ENCODE measurements around the gene HAUS1.

Gene HAUS1, protein sequence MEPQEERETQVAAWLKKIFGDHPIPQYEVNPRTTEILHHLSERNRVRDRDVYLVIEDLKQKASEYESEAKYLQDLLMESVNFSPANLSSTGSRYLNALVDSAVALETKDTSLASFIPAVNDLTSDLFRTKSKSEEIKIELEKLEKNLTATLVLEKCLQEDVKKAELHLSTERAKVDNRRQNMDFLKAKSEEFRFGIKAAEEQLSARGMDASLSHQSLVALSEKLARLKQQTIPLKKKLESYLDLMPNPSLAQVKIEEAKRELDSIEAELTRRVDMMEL
- total RNA-seq = 21.7 to 23.6 reads per million in 2 experiments

DNA sequence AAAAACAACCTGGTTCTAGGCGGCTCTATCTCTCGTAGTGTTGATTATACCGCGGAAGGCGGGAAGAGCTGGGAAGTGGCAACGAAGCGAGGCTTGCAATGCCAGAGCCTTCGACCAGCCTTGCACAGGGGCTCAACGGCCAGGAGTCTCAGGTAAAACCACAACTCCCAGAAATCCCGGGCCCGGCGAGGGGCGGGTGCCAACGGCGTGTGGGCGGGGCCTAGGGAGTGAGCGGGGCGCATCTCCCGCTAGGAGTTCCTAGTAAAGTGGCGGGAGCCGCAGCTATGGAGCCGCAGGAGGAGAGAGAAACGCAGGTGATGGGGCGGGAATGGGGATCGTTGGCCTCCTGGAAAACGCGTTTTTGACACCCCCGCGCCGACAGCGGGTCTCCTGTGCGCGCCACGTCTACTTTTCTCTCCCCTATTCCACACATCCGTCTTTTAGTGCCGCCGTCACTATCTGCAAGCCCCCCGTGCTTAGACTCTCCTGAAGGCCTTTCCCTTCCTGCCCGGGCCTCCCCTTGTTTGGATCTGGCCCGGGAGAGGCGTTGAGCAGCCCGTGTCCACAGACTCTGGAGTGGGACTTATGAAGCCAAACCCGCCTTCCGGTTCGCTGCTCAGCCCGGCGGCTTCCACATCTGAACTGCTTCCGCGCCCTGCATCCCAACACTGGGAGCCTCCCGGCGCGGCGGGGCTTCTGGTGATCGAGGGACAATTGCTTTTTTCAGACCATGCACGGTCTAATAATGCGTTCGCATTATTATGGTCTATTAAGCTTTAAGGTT lies at the start of gene HAUS1:
HAUS1 (plus strand) TSS at position 258 of the 784 bp plus-strand sequence; CDS start at position 285, 27 bp downstream.
- DNase-seq (ENCODE audit: low read depth) = peak; percentile 74

DNA sequence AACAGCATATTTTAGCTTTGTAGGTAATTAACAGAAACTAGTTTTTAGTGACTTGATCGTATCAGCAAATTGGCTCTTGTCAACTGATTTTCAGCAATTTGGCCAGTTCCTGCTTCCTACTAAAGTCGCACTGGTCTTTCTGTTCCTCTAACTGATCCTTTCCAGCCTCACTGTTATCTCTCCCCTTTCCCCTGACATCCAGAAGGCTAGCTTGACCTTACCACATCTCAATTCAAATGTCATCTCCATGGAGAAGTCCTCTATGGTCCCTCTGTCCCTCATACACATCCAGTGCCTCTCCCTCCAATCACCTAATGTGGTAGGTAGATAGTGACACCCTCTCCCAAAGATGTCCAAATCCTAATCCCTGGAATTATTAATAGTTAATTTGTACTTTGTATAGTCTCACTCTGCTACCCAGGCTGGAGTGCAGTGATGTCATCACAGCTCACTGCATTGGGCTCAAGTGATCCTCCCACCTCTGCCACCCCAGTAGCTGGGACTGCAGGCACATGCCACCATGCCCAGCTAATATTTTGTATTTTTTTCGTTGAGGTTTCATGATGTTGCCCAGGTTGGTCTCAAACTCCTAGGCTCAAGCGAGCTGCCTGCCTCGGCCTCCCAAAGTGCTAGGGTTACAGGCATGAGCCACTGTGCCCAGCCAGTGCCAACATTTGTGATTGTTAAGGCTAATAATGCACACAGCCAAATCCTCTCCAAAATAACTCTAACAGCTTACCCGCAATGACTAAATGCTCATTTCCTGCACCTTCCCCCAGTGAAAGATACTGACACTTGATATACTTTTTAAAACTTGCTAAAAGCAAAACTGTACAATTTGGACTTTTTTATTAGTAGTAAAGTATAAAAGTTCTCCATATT lies 49.0 kb upstream of the HAUS1 start:
- no peak for DNase-seq (ENCODE audit: low read depth)

DNA sequence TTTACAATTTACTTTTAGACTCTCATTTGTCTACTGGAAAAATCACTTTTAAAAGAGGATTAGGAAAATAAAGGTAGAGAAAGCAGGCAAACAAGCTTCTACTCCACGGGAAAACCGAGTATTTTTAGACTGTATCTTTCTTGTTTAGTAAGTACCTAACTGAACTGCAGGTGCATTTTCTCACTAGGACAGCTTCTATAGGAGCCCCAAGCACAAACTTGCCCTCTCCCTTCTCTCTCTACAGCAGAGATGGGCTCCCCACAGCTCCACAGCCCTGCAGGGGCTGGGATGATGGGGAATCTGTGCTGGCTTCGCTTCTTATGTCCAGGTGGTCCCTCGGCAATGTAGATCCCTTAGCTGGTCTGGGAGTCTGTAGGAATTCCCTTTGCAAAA lies 48.4 kb upstream of the HAUS1 start:
- DNase-seq (ENCODE audit: low read depth) = no peak

DNA sequence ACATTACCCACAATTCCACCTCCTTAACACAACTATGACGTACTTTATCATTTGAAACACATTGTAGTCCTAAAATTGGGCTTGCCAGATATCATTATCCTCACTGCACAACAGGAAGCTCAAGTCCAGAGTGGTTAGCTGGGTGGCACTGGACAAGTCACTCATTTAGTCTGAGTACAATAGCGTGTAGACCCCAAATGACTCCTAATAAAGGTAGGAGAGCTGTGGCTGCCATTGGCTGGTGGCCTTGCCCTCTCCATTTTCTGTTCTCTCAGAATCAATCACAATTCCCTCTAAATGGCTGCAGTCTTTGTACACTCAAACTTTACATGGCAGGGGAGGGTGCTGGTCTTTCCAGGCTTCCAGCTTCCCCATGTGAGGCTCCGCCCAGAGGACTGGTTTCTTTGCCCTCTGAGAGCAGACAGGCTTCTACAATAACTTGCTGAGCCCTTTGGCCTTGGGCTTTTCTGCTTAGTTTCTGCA lies 43.8 kb upstream of the HAUS1 start:
- DNase-seq (ENCODE audit: low read depth) = no peak

DNA sequence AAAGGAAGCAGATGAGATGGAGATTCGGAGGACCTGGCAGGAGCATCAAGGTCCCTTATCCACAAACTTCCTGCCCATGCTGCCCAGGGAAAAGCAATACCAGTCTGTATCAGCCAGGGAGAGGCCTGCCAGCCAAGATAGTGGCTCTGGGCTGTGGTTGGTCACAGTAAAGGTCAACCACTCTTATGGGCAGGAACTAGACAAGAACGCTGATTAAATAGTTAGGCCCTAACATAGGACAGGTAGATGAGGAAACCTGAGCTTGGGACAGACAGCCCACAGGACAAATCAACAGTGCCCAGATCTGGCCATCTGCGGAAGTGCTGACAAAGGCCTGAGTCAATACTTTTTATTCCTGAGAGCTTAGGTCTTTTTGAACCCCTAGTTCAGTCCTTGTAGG lies 42.8 kb upstream of the HAUS1 start:
- no peak for DNase-seq (ENCODE audit: low read depth)

DNA sequence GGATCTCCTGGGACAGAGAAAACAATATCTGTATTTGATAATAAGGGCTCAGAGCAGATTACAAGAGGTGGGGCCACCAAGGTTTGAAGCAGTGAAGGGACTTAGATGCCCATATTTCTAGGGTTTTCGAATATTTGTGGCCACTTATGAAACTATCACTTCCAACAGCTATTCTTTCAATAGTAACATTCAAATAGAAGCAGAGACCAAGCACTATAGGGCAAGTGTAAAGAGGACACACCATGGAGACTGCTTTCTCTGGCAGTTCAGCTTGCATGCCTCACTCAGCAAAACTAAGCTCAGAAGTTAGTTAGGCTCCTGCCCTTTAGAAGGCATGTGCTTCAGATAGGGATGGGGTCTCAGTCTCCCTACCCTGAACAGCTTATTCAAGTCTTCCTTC lies 42.4 kb upstream of the HAUS1 start:
- no peak for DNase-seq (ENCODE audit: low read depth)

DNA sequence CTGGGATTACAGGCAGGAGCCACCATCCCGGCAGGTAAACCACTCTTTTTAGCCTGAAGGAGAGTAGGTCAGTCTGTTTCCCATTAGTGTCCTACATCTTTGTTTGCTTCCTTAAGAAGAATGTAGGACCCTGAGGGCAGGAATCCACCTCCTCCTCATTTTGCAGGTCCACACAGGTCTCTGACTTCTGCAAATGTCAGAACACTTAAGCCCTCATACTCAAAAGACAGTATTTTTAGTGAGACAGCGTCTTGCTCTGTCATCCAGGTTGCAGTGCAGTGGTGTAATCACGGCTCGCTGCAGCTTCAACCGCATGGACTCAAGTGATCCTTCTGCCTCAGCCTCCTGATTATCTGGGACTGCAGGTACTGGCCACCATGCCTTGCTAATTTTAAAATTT lies 41.4 kb upstream of the HAUS1 start:
- DNase-seq (ENCODE audit: low read depth) = no peak

DNA sequence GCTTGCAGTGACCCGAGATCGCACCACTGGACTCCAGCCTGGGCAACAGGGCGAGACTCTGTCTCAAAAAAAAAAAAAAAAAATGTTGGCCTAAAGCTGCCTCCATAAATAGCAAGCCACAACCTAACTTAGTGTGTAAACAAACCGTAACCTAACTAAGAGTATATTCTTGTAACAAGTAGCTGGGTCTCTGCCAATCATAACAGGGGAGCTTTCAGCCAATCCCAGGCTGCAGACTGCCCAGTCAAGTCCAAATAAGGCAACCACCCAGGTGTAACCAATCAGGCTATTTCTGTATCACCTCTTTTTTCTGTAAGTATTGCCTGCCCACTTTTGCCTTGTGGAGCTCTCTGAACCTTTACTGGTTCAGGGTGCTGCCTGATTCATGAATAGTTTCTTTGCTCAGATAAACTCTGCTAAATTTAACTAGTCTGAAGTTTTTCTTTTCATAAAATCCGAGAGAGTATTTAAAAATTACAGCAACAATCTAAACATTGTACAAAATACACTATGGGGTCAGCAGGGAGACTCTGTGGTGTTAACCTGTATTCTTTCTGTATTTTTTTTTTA lies 36.7 kb upstream of the HAUS1 start:
- no peak for DNase-seq (ENCODE audit: low read depth)

DNA sequence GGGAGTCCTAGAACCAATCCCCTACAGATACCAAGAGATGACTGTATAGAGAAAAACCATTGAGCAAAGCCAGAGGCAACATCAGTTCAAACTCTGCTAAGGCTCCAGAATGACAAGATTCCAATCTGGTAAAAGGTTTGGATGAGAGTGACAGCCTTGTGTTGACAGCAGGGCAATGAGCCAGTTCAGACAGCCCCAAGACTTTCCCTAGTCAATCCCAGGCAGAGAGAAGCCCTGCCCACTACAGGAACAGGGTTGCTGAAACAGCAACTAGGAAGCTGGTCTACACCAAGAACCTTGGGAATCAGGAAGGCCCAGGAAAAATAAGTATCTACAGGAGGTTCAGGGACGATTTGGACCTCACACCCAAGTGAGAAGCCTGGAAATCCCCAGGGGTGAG lies 35.4 kb upstream of the HAUS1 start:
- DNase-seq (ENCODE audit: low read depth) = no peak

DNA sequence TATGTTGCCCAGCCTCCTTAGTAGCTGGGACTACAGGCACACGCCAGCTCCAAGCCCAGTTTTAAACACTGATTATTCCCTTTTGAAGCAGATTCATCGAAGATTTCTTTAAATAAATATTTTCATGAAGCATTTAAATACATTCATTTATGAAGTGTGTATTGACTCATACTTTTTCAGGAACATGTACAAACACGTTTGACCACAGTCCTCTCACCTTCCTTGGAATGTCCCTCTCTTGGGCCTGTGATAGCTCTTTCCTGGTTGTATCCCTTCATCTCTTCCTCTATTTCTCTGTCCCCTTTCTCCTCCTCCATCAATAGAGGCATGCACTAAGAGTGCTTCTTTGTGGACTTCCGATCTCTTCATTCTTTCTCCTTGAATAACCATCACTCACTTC lies 34.7 kb upstream of the HAUS1 start:
- DNase-seq (ENCODE audit: low read depth) = no peak

DNA sequence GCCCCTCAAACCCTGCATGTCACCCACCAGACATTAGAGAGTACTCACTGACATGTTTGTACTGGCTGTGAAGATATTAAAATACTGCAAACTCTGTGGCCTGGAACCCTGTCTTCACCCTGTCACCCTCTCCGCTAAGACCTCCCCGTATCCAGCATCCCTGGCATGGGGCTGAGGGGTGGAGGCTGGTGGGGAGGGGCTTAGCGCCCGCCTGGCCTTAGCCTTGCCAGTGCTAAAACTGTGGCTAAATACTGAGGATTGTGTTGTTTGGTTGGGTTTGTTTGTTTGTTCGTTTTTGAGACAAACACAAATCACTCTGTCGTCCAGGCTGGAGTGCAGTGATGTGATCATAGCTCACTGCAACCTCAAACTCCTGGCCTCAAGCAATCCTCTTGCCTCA lies 34.0 kb upstream of the HAUS1 start:
- DNase-seq (ENCODE audit: low read depth) = no peak

DNA sequence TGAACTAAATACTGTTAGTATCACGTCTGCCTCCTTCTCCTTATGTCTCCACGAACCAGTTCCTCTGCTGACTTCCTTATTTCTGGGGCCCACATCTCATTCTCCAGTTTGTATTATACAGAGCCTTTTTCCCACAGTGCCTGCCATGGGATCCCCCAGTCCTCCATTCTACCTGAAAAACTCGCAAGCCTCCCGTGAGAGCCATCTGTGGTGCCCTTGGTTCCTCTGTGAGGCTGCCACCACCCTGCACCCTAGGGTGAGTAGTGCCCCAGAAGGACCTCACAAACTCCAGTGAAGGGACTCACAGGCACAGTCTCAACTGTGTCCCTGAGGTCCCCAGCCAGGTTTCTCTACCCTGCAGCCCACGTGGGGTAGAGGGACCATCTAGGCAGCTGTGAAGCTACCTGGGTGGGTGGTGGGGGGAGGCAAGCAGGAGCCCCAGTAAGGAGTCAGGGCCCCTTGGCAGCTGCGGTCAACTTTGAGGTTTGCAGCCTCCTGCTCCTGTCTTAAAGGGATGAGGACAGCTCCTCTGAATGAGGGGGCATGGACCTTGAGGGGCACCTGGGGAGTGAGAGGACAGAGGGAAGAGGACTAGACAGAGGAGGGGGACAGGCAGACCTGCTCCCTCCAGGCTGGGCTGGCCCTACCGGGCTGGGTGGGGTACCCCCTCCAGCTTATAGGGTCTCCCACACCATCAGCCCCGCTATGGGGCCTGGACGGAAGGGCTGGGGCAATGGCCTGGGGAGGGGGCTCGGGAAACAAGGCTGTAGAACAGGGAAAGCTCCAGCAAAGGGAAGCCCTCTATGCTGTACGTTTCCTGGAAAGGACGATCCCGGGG lies 33.2 kb upstream of the HAUS1 start:
- DNase-seq (ENCODE audit: low read depth) = no peak

DNA sequence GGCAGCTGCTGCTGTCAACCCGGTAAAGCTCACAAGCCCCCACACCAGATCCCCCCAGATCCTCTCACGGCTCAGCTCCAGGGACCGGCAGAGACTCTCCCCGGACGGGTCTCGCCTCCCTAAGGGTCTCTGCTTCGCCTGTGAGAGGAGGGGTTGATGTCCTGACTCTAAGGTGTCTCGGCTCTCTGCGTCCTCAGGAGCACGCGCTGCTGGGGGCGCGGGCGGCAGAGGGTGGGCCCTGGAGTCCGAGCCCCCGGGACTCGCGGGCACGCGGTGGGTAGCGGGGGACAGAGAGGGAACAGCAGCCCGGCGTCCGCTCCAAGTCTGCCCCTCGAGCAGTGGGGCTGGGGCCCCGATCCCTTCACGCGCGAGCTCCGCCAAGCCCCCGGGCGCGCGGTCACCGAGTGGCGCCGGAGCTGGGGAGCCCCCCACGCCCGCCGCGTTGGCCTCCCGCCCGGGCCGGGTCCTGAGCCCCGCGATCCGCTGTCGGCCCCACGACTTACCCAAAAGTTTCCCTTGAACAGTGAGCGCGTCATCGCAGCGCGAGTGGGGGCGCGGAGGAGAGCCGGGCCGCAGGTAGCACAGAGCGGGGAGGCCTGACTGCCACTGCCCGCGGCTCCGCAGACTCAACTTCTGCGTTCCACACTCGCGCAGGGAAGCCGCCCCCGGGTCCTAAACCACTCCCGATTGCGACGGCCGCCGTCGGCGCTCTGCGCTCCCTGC lies 32.4 kb upstream of the HAUS1 start, which contains the start of gene PSTPIP2:
PSTPIP2 (minus strand) TSS at position 608 of the 723 bp plus-strand sequence; CDS start at position 536, 72 bp downstream.
- peak; percentile 44 for DNase-seq (ENCODE audit: low read depth)

DNA sequence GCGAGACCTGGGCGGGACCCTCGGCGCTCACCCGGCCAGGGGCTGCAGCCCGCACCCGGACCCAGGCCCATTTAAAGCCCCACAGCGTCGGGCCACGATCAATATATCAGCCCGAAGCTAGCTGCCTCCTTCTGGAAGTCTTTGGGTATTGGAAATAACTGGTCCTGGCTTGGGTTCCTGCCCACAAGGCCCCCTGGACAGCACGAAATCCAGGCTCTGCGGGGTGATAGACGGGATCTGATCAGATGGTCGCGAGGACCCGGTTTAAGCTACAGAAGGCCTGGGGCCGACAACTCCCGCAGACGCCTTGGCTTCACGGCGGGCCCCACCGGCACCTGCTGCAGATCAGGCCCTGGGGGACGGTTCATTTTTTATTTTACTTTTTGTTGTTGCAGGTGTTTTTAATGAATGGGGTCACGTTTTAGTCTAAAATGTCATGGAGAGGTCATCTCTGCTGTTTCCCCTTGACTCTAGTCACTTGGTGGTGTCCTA lies 31.8 kb upstream of the HAUS1 start:
- DNase-seq (ENCODE audit: low read depth) = no peak

DNA sequence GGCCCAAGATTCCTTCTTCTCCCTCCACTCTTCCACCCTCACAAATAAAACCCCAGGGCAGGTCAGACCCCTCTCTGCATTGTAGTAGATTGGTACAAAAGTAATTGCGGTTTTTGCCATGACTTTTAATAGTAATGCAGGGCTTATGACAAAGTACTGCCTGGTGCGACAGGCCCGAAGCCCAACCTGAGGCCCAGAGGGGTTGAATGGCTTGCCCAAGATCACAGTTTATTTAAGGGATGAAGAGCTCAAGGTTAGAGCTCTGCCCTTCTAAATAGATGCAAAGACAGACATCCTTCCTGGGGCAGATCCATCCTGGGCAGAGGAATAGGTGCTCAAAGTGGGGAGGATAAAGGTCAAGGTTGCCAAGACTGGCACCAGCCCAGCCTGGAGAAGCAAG lies 31.2 kb upstream of the HAUS1 start:
- no peak for DNase-seq (ENCODE audit: low read depth)

DNA sequence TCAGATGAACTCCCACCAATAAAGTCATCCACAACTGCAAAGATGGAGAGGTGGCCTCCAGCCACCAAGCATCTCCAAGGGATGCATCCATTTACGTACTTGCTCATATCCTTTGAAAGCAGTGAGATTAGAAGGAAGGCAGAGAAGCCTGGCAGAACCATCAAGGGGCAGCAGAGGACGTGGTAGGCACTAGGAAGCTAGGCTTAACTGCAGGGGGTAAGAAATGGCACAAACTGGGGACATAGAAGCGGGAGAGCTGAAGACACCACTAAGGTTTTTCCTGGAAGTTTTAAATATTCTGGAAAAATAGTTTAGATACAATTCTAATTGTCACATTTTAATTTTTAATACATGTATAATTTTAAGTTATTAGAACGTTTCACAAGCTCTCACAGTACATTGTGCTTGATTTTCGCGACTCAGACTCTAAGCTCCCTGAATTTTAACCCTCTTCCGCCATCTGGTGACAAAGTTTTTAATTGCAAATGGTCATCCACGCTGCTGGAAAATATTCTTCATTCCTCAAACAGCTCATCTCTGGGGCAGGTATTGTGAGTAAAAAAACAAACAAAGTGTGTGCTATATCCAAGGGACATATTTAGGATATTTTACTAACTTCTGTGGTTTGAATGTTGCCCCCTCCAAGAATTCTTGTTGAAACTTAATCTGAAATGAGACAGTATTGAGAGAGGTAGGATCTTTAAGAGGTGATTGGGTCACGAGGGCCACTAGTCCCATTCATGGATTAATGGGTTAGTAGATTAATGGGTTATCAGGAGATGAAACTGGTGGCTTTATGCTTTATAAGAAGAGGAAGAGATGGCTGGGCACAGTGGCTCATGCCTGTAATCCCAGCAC lies 30.5 kb upstream of the HAUS1 start:
- DNase-seq (ENCODE audit: low read depth) = peak; percentile 29

DNA sequence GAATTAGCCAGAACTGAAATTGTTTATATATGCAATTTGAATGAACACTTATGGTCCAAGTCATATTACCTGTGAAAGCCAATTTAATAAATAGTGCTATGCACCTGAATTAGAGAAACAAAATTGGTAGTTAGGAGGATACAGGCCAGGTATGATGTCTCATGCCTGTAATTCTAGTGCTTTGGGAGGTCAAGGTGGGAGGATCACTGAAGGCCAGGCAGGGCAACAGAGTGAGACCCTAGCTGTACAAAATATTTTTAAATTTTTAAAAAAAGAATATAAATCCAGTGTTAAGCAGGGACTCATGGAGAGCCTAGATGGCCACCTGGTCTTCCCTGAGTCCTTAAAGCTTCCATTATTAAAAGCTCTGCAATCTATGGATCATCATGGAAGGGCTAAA lies 24.8 kb upstream of the HAUS1 start:
- no peak for DNase-seq (ENCODE audit: low read depth)

DNA sequence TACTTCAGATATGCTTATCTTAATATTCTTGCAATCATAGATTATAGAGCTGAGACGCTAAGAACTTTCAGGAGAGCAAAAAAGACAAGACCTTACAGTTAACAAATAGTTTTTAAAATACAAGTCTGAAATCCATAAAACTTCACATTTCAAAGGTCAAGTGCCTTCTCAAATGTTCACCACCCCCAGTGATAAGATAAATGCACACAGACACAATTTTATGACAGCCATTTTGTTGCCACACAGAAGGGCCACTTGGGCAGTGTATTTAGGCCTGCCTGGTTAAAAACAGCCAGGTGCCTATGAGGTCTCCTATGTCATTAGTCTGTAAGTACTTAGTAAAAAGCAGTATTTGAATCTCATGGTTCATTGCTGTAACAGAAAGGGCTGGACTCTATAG lies 24.0 kb upstream of the HAUS1 start:
- no peak for DNase-seq (ENCODE audit: low read depth)

DNA sequence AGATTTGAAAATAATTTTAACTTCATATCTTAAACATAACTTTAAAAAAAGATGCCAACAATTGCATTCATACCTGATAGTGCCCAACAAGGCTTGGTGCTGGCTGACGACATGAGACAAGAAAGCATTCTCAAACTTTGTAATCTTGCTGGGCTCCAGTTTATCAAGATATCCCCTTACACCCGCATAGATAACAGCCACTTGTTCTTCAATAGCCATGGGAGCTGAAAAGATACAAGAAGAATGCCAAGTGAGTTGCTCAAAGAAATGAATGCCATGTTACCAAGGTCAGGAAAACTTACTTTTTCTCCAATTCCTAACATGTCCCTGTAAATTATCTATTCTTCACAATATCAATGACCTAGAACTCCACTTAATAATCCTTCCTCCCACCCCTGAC lies 19.8 kb upstream of the HAUS1 start:
- no peak for DNase-seq (ENCODE audit: low read depth)
